ENCODE results near the gene ALDH1B1.

- TF ChIP-seq POLR2A (IDR thresholded peaks at IDR 0.05) (no peak), CTCF (IDR thresholded peaks at IDR 0.05) (no peak)
Observed at GRCh38 chr9:38447703-38448102, 55.2 kb downstream of the ALDH1B1 start.
